Measurements from ENCODE around the gene ZNF273.
"Not testable (repeated sequence)": the region's sequence is repeated elsewhere in the genome, so short reads cannot be mapped to it uniquely, and the experiment has no call there.

Gene ZNF273

DNA sequence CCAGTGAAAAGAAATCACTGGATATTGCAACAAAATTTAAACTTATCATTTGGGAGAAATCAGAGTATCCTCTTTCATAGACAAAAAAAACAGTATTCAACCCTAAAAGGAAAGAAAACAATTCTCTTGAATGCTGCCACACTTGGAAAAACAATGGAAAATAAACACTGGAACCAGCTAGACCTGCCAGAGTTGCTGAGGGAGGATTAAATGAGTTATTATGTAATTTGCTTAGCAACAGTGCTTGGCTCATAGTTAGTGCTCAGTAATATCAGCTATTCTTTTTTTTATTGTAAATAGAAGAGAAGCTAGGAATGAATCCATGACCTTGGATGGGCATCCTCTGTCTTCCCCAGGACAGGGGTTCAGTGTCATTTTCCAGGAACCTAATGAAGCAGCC is 11.0 kb upstream of the ZNF273 start:
- no peak overlapping the region for H3K4me3 ChIP-seq (ENCODE audit: low read length)
- no peak for DNase-seq (ENCODE audit: low read depth)
- TF ChIP-seq, protein P1, sequence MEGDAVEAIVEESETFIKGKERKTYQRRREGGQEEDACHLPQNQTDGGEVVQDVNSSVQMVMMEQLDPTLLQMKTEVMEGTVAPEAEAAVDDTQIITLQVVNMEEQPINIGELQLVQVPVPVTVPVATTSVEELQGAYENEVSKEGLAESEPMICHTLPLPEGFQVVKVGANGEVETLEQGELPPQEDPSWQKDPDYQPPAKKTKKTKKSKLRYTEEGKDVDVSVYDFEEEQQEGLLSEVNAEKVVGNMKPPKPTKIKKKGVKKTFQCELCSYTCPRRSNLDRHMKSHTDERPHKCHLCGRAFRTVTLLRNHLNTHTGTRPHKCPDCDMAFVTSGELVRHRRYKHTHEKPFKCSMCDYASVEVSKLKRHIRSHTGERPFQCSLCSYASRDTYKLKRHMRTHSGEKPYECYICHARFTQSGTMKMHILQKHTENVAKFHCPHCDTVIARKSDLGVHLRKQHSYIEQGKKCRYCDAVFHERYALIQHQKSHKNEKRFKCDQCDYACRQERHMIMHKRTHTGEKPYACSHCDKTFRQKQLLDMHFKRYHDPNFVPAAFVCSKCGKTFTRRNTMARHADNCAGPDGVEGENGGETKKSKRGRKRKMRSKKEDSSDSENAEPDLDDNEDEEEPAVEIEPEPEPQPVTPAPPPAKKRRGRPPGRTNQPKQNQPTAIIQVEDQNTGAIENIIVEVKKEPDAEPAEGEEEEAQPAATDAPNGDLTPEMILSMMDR (conservative IDR thresholded peaks at IDR 0.05; ENCODE audit: low read length), result no peak

DNA sequence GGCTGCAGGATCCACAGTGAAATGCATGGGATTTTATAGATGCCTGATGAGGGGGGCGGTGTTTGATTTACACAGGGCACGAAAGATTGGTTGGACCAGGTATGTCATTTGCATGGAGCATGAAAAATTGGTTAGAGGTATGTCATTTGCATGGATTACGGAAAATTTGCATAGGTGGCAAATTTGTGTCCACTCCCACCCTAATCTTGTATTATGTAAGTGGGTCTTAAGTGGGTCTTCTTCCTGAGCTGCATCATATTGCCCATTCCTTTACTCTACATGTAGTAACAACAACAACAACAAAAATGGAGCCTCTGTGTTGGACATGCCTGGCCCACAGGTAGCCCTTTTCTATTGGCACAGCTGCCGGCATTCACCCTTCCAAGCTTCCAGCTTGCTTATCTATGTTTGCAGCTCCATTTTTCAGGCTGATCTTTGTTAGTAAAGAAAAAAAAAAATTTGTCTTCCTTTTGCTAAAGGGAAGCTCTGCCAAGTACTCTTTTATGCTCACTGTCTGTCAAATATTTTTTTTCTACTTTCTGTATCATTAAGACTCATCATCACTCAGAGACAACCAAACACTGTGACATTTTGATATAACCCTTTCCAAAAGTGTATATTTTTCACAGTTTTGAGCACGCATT is 10.3 kb upstream of the ZNF273 start:
- TF ChIP-seq, protein P1 (conservative IDR thresholded peaks at IDR 0.05; ENCODE audit: low read length), result no peak
- H3K4me3 ChIP-seq (ENCODE audit: low read length), result no peak overlapping the region
- no peak for DNase-seq (ENCODE audit: low read depth)

DNA sequence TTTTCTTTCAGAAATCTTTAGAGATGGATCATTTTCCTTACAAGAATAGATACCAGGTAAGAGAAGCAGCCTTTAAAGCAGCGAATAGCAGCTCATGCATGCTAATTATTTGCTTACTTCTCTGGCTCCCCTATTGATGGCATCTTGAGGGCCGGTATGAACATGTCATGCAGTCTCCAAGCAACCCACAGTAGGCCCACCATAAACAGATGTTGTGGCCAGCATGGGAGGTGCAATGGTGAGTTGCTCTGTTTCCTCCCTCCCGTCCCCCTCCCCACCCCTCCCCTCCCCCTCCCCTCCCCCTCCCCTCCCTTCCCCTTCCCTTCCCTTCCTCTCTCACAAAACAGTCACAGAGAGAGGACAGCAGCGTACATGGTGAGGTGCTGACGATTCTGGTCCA is 9.7 kb upstream of the ZNF273 start:
- TF ChIP-seq, protein P1 (conservative IDR thresholded peaks at IDR 0.05; ENCODE audit: low read length), result no peak
- no peak overlapping the region for H3K4me3 ChIP-seq (ENCODE audit: low read length)
- no peak for DNase-seq (ENCODE audit: low read depth)

DNA sequence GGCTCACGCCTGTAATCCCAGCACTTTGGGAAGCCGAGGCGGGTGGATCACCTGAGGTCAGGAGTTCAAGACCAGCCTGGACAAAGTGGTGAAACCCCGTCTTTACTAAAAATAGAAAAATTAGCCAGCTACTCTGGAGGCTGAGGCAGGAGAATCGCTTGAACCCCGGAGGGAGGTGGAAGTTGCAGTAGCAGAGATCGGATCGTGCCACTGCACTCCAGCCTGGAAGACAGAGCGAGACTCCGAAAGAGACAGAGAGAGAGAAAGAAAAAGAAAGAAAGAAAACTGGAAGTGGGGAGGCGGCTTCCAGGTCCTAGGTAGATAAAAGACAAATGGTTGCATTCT is 640 bp upstream of the ZNF273 start:
- peak overlapping the region; percentile 89 for H3K4me3 ChIP-seq (ENCODE audit: low read length)
- DNase-seq (ENCODE audit: low read depth), result not testable (repeated sequence)

DNA sequence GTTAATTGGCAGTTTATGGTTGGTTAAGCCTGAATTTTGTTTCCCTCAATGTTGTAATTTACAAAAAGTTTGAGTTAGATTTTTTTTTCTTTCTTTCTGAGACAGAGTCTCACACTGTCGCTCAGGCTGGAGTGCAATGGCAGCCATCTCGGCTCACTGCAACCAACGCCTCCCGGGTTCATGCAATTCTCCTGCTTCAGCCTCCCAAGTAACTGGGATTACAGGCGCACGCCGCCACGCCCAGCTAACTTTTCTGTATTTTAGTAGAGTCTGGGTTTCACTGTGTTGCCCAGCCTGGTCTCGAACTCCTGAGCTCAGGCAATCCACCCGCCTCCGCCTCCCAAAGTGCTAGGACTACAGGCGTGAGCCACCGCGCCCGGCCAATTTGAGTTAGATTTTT is 935 bp downstream of the ZNF273 start:
- TF ChIP-seq, protein P1 (conservative IDR thresholded peaks at IDR 0.05; ENCODE audit: low read length), result no peak
- no peak for DNase-seq (ENCODE audit: low read depth)
- H3K4me3 ChIP-seq (ENCODE audit: low read length), result peak overlapping the region; percentile 89

DNA sequence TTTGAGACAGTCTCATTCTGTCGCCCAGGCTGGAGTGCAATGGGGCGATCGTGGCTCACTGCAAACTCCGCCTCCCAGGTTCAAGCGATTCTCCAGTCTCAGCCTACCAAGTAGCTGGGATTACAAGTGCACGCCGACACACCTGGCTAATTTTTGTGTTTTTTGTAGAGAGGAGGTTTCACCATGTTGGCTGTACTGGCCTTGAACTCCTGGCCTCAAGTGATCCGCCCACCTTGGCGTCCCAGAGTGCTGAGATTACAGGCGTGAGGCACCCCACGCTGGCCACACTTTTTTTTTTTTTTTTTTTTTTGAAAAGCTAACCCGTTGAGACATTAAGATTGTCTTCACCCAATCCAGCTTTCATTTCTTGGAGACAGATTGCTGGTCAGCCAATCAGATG is 2.1 kb downstream of the ZNF273 start:
- no peak overlapping the region for H3K4me3 ChIP-seq (ENCODE audit: low read length)

DNA sequence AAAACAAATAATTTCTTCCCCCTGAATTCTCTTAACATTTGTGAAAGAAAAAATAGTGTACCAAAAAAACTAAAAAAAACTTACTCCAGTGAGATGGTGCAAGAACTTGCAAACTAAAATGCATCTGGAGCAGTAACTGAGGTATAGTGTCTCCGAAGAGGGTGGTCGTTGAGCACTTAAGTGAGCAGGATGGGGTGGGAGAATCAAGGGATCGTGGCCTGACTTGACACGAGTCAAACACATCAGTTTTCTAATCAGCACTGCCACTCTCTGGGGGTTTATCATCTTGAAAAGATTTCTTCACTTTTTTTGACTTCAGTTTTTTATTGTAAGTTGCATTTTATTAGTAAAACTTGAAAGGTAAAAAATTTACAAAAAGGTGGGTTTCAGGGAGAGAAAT is 2.5 kb downstream of the ZNF273 start:
- H3K4me3 ChIP-seq (ENCODE audit: low read length), result no peak overlapping the region
- TF ChIP-seq, protein P1 (conservative IDR thresholded peaks at IDR 0.05; ENCODE audit: low read length), result no peak
- no peak for DNase-seq (ENCODE audit: low read depth)

More for the DNA sequence above, 2.1 kb downstream of the ZNF273 start:
- DNase-seq (ENCODE audit: low read depth), result no peak
- TF ChIP-seq, protein P1 (conservative IDR thresholded peaks at IDR 0.05; ENCODE audit: low read length), result no peak

Data from AG10803 (cell line).